Subcutaneous adipose tissue (tissue), 4 donors: ENCODE results near the gene PCSK5. TPM values are rescaled to one million over a fixed set of nuclear protein-coding genes. Genes with fewer than 3 reads are reported as not detected.

Experiments used
- total RNA-seq, 4 donors: library from RNA; depleted of rRNA; stranded (reverse); fragments of >200 nt; gene quantifications; one replicate each; pipeline ENCODE4 v1.1.0, GENCODE V29; 2016
- TF ChIP-seq, protein P1 (sequence below): fragments of 450-650 bp; IDR thresholded peaks from one replicate; pipeline ENCODE4 v1.5.1; 2016; ENCODE audit warnings: low read depth, mild to moderate bottlenecking, control low read depth, antibody characterized with exemption, moderate library complexity

Gene PCSK5
- total RNA-seq, 4 donors from 2014 or later = 18.4 to 36.4 (median 20.1) TPM

DNA sequence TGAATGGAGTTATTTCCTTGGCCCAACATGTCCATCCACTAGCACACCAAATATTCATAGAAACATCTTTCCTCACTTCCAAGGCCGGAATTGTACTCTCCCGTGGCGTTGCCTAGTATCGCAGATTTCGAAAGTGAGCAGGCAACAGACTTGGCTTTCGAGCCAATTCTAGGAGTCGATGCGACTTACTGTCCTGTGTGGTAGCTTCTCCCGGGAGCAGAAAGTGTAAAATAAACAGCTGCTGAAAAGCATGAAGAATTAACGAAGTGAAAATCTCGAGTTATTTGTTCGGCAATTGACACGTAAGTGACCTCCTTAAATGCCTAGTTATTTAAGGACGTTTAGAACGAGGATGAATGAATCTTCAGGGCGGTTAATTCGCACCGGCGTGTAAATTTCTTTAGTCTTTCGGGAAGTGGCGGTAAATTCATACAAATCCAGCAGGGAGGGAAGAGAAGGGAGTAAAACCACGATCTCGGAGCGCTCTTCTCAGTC, 449 bp upstream of the PCSK5 start:
- TF ChIP-seq, protein P1, sequence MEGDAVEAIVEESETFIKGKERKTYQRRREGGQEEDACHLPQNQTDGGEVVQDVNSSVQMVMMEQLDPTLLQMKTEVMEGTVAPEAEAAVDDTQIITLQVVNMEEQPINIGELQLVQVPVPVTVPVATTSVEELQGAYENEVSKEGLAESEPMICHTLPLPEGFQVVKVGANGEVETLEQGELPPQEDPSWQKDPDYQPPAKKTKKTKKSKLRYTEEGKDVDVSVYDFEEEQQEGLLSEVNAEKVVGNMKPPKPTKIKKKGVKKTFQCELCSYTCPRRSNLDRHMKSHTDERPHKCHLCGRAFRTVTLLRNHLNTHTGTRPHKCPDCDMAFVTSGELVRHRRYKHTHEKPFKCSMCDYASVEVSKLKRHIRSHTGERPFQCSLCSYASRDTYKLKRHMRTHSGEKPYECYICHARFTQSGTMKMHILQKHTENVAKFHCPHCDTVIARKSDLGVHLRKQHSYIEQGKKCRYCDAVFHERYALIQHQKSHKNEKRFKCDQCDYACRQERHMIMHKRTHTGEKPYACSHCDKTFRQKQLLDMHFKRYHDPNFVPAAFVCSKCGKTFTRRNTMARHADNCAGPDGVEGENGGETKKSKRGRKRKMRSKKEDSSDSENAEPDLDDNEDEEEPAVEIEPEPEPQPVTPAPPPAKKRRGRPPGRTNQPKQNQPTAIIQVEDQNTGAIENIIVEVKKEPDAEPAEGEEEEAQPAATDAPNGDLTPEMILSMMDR = no peak

GRCh38 chr9:75891277-75891741, 836 bp downstream of the PCSK5 start:
- TF ChIP-seq, protein P1 = no peak

GRCh38 chr9:75891771-75892215, 1.3 kb downstream of the PCSK5 start:
- TF ChIP-seq, protein P1 = no peak

DNA sequence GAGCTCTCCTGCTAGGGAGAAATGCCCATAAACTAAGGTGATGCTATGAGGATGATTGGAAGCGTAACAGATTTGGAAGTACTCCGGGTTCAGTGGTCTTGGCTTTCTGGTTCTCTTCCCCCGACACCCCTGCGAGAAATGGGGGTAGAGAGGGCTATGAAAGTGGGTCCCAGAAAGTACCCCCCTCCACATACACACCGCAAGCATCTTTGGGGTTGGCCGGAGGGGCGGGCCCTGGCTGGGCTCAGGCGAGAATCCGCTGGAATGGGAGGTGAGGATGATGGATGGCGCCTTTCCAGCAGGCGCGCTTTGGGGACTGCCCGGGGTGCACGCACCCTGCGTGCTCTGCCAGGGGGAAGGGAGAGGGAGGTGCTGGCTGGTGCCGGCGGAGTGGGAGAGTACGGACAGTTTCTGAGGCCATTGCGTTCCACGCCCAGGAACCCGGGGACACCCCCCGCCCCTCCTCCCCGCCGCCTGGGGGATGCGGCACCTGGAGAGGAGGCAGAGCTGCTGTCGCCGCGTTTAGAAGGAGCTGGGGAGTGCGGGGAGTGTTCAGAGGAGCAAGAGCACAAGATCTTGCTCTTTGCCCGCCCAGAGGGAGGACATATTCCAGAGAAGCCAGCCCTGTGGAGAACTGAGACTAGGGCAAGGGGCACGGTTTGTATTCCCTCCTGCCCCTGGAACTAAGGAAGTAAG, 1.9 kb downstream of the PCSK5 start:
- TF ChIP-seq, protein P1 = no peak

DNA sequence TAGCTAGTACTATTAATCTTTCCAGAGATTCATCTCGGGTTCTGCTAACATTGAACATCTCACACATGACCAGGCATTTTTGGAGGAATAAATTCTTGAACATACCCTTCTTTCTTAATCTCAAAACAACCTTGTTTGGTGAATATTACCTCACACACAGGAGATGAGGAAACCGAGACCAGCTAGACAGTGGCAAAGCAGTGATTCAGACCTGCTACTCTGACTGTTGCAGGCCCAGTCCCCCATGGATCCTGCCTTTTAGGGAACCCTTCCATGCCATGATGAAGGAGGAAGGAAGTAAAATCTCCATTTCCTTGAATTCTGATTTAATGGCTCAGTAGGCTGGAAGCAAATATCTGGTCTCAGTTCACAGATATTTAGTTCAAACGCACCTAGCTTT, 2.6 kb downstream of the PCSK5 start:
- TF ChIP-seq, protein P1 = no peak

DNA sequence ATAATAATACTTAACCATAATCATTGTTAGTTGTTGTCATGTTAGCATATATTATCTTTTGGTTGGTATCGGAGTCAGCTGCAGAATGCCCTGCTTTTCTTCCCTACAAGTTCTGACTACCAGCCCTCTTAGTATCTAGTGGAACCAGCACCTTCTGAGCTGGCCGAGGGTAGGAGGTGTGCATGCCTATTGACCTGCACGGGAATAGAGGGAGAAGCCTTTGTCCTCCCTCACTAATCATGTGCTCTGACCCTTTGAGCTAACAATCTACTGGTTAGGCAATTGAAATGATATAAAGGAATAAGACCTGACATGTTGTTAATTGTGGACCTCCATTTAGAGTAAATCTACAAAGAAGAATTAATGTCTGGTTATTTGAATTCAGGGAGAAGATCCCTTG, 4.1 kb downstream of the PCSK5 start:
- TF ChIP-seq, protein P1 = no peak

- TF ChIP-seq, protein P1 = no peak
These were observed 4.6 kb downstream of the PCSK5 start for GRCh38 chr9:75895112-75895511.
